Ectodermal cell (in vitro differentiated cells): Measurements from ENCODE around the gene LLCFC1.

Experiments used
- H3K27ac ChIP-seq: 2 replicates; pipeline ENCODE4 v1.7.0; 2013; ENCODE audit warnings: mild to moderate bottlenecking, low read depth, low read length; ENCODE audit not compliant: insufficient read depth, poor library complexity, severe bottlenecking
- H3K27me3 ChIP-seq: 2 replicates; pipeline ENCODE4 v1.7.0; 2013; ENCODE audit warnings: mild to moderate bottlenecking, low read length; ENCODE audit not compliant: insufficient read depth, control insufficient read depth, poor library complexity, severe bottlenecking
- H3K36me3 ChIP-seq: one replicate; pipeline ENCODE4 v1.7.0; 2013; ENCODE audit warnings: low read length; ENCODE audit not compliant: control insufficient read depth, insufficient read depth
- H3K4me1 ChIP-seq: one replicate; pipeline ENCODE4 v1.7.0; 2013; ENCODE audit warnings: low read length; ENCODE audit not compliant: control insufficient read depth, insufficient read depth
- H3K4me3 ChIP-seq: 2 replicates; pipeline ENCODE4 v1.7.0; 2013; ENCODE audit warnings: low read depth, low read length, control low read depth; ENCODE audit not compliant: insufficient read depth
- H3K9me3 ChIP-seq: 2 replicates; pipeline ENCODE4 v1.7.0; 2013; ENCODE audit warnings: mild to moderate bottlenecking, low read length, moderate library complexity; ENCODE audit not compliant: control insufficient read depth
- WGBS, 2 experiments: methylation state at CpG; one replicate each; pipeline ENCODE4 v1.1.7; 2013; ENCODE audit warnings: missing lambda C conversion rate in 2 of 2; 5-methylcytosine and 5-hydroxymethylcytosine counted together

Gene LLCFC1

DNA sequence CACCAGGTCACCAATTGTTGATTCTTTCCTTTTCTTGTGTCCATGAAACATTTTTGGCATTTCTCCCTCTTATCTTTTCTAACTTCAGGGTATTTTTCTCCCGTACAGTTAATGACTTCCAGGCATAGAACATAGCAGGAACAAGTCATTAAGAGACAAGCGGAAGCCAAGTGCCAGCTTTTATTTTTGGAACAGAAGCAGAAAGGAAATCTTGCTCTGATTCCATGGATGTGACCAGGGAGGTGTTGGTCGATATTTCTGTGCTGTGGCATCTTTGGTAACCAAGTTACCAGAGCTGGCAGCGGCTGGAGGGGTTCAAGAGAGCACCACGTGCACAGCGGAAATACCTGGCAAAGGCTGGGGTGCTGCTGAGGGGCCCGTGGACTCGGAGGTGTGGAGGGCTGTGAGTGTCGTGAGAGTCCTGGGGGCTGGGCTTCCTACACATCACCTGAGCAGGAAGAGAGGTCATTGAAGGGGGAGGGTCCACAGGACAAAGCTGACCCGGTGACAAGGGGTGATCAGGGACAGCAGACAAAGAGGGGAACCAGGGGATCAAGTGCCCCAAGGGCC is 1.8 kb downstream of the LLCFC1 start:
- 93% methylated on average over 10 of the region's 10 CpGs for WGBS, 2 experiments
- H3K4me1 ChIP-seq, result no peaks in the 10 kb centered on the region
- no peak overlapping the region for H3K27ac ChIP-seq
- no peaks in the 10 kb centered on the region for H3K9me3 ChIP-seq
- H3K4me3 ChIP-seq, result no peak overlapping the region
- no peaks in the 10 kb centered on the region for H3K27me3 ChIP-seq
- no peaks in the 10 kb centered on the region for H3K36me3 ChIP-seq

DNA sequence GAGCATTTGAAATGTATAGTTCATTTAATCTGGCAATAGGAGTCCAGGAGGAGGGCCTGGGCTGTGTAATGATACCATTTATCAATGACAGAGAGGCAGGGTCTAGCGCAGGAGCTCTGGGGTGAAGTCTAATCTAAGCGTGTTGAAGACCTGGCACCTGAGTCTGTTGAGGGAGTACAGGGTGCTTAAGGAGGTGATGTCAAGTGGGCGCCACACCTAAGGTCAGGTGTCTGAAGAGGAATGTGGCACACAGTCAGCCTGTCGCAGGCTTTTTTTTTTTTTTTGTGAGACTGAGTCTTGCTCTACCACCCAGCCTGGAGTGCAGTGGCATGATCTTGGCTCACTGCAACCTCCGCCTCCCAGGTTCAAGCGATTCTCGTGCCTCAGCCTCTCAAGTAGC is 2.3 kb downstream of the LLCFC1 start:
- Histone ChIP-seq H3K4me1 (no peaks in the 10 kb centered on the region), H3K4me3 (no peak overlapping the region), H3K27me3 (no peaks in the 10 kb centered on the region), H3K36me3 (no peaks in the 10 kb centered on the region), H3K27ac (no peak overlapping the region), H3K9me3 (no peaks in the 10 kb centered on the region)
- WGBS, 2 experiments, result 93% methylated on average over 7 of the region's 7 CpGs

DNA sequence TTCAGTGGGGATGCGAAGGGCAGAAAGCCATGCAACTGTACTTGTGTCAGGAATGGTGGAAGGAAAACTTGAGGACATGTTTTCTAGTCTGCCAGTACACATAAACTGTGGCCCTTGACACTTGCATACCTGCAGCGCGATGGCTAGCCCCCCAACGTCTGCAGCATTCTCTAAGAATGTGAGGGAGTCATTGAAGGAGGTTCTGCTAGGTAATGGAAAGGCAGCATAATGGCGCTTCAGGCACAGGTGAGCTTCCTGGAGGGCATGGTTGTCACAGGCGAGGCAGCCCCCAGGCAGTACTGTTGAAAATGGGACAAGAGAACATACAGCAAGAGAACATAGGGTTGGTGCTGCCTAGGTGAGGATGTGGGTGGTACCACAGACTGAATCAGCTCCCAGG is 3.5 kb downstream of the LLCFC1 start:
- Histone ChIP-seq H3K27me3 (no peaks in the 10 kb centered on the region), H3K27ac (no peak overlapping the region), H3K4me1 (no peaks in the 10 kb centered on the region), H3K9me3 (no peaks in the 10 kb centered on the region), H3K36me3 (no peaks in the 10 kb centered on the region), H3K4me3 (no peak overlapping the region)
- 95 to 98% methylated on average over 6 of the region's 6 CpGs for WGBS, 2 experiments

DNA sequence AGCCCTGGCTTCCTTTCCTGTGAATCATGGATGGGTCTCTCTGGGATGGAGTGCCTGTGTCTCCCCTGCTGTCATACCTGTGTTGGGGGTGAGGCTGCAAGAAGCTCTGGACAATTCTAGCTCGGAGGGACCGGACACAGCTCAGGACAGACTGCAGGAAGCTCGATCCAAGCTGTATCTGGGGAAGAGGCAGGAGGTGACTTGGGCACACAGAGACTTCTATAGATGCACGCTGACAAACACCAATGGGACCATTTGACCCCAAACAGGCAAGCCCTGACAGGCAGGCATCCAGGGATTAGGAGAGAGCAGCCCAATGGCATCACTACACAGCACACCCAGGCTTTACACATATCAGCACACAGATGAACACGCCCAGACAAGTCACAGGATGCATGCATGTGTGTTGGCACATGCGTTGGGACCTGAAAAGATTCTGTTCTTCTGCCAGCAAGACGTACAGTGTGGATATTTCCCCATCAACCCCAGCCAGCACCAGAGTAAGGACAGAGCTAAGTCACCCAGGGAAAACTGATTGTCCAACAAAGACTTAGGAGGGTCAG is 4.5 kb downstream of the LLCFC1 start:
- no peaks in the 10 kb centered on the region for H3K4me1 ChIP-seq
- no peaks in the 10 kb centered on the region for H3K9me3 ChIP-seq
- WGBS, 2 experiments, result 90 to 93% methylated on average over 7 of the region's 7 CpGs
- H3K36me3 ChIP-seq, result no peaks in the 10 kb centered on the region
- no peak overlapping the region for H3K27ac ChIP-seq
- H3K4me3 ChIP-seq, result no peak overlapping the region
- no peaks in the 10 kb centered on the region for H3K27me3 ChIP-seq

DNA sequence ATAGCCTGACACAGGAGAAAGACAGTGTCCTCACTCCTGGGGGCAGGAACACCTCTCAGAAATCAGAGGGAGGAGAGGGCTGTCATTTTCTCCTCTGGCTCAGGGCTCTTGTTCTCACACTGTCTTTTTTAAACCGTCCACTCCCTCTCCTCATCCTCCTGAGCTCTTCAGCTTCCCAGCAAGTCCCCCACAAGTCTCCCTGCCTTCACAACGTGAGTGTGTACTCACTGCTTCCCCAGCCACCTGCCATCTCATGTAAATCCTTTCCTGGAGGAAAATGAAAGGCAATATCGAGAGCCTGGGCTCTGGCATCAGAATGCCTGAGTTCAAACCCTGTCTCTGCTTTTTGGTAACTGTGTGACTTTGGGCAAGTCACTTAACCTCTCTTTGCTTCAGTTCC is 5.7 kb downstream of the LLCFC1 start:
- Histone ChIP-seq H3K36me3 (no peaks in the 10 kb centered on the region), H3K27ac (no peak overlapping the region), H3K9me3 (no peaks in the 10 kb centered on the region), H3K27me3 (no peaks in the 10 kb centered on the region), H3K4me3 (no peak overlapping the region), H3K4me1 (no peaks in the 10 kb centered on the region)
- WGBS, 2 experiments, result 77 to 87% methylated on average over 3 of the region's 3 CpGs

DNA sequence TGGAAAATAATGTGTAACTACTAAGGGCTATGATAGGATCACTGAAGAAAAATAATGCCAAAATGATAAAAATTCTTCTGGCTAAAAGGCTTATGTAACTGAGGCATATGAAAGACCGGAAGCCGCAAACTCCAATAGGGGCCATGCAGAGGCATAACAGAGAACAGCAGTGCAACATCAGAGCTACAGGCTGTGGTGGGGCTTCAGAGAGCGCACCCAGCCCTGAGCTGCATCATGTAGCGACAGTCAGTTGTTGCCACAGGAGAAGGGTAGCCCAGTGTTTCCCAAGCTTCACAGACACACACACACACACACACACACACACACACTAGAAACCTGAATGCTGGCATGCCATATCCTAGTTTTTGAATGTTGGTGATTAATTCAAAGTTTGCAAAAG is 9.3 kb downstream of the LLCFC1 start:
- 92 to 95% methylated on average over 4 of the region's 4 CpGs for WGBS, 2 experiments
- no peaks in the 10 kb centered on the region for H3K27me3 ChIP-seq
- H3K36me3 ChIP-seq, result no peaks in the 10 kb centered on the region
- no peaks in the 10 kb centered on the region for H3K9me3 ChIP-seq
- no peaks in the 10 kb centered on the region for H3K4me1 ChIP-seq
- H3K27ac ChIP-seq, result no peak overlapping the region
- no peak overlapping the region for H3K4me3 ChIP-seq

DNA sequence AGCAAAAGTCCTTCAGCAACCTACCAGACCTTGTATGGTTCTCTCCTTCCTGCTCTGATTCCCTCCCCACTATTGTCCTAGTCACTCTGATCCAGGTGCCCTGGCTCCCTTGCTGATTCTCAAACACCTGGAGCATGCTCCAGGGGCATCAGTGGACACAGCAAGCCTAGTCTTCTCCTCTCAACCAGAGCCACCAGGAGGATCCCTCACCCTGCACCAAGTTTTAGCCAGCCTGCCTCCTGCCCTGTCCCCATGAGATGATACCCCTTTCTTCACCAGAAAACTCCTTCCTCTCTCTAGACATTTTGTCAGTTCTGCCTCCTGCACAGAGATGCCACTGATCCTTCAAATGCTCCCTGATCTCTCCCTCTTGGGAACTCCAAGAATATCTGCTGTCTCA is 11.0 kb downstream of the LLCFC1 start:
- Histone ChIP-seq H3K4me1 (no peaks in the 10 kb centered on the region), H3K36me3 (no peaks in the 10 kb centered on the region), H3K27me3 (no peaks in the 10 kb centered on the region), H3K4me3 (no peak overlapping the region), H3K9me3 (no peaks in the 10 kb centered on the region), H3K27ac (no peak overlapping the region)

DNA sequence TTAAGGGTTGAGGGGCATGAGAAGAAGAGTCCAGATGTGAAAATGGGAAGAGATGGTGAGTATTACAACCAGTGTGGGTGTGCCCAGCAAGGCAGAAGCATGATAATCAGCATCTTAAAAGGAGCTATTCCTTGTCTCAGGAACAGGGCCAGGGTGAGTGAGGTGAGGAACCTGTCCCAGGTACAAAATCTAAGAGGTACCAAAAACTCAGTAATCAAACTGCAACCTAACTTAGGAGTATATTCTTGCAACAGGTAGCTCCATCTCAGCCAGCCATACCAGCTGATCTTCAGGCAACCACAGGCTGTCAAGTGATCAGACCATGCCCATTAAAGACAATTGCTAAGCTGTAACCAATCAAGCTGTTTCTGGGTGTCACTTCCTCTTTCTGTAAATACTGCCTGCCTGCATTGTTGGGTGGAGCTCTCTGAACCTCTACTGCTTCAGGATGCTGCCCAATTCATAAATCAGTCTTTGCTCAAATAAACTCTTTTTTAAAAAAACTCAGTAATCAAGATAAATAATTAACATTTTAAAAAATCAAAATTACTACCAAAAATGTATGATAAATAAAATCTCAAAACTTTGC is 15.5 kb downstream of the LLCFC1 start:
- no peaks in the 10 kb centered on the region for H3K36me3 ChIP-seq
- no peaks in the 10 kb centered on the region for H3K9me3 ChIP-seq
- H3K27me3 ChIP-seq, result no peaks in the 10 kb centered on the region
- no peak overlapping the region for H3K27ac ChIP-seq
- no peak overlapping the region for H3K4me3 ChIP-seq
- H3K4me1 ChIP-seq, result no peaks in the 10 kb centered on the region

DNA sequence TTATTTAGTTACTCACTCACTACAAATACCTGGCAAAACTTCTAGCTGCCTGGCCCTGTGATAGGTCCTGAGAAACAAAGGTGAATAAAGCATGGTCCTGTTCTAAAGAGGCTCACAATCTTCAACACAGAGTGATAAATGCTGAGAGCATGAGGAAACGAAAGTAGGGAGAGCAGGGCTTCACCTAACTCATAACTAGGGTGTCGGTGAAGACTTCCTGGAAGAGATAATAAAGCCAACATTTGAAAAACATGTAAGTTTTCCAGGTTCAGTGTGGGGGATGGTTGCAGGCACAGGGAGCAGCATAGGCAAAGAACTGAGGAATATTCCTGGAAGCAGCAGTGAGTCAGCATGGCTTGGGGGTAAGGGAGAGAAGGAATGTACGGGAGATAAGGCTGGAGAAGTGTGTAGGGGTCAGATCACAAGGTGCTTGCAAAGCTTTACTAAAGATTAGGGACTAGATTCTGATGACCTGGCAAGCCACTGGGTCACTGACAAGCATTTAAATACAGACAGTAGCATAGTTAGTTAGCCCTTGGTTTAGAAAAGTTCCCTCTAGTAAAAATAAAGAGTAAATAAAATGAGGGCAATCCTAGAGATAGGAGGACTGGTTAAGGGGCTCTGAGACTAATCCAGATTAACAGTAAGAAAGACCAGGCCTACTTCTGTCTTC is 17.8 kb downstream of the LLCFC1 start:
- Histone ChIP-seq H3K9me3 (no peaks in the 10 kb centered on the region), H3K4me3 (no peak overlapping the region), H3K27ac (no peak overlapping the region), H3K4me1 (peaks cover 5% of the 10 kb centered on the region), H3K36me3 (no peaks in the 10 kb centered on the region), H3K27me3 (no peaks in the 10 kb centered on the region)
- 88 to 92% methylated on average over 3 of the region's 3 CpGs for WGBS, 2 experiments

DNA sequence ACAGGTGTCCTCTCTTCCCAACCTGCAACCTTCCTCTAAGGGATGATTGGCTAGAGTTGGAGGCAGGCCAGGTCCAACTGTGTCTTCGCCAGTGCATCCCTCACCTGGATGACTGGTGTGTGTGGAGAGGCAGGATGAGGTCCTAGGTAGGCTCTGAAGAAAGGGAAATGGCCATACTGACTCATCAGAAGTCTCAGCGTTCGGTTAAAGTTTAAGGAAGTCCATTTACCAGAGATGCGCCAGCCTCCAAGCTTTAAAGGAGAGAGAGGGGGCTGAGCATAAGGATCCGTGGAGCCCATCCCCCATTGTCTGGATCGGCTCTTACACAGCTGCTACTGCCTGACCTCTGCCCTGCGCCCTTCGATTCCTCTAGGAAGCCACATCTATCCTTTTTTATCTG is 18.4 kb downstream of the LLCFC1 start:
- Histone ChIP-seq H3K36me3 (no peaks in the 10 kb centered on the region), H3K27ac (no peak overlapping the region), H3K9me3 (no peaks in the 10 kb centered on the region), H3K27me3 (no peaks in the 10 kb centered on the region), H3K4me3 (no peak overlapping the region), H3K4me1 (peaks cover 10% of the 10 kb centered on the region)
- WGBS, 2 experiments, result 85 to 89% methylated on average over 8 of the region's 8 CpGs
